ENCODE measurements around the gene WWP2.

Gene WWP2

DNA sequence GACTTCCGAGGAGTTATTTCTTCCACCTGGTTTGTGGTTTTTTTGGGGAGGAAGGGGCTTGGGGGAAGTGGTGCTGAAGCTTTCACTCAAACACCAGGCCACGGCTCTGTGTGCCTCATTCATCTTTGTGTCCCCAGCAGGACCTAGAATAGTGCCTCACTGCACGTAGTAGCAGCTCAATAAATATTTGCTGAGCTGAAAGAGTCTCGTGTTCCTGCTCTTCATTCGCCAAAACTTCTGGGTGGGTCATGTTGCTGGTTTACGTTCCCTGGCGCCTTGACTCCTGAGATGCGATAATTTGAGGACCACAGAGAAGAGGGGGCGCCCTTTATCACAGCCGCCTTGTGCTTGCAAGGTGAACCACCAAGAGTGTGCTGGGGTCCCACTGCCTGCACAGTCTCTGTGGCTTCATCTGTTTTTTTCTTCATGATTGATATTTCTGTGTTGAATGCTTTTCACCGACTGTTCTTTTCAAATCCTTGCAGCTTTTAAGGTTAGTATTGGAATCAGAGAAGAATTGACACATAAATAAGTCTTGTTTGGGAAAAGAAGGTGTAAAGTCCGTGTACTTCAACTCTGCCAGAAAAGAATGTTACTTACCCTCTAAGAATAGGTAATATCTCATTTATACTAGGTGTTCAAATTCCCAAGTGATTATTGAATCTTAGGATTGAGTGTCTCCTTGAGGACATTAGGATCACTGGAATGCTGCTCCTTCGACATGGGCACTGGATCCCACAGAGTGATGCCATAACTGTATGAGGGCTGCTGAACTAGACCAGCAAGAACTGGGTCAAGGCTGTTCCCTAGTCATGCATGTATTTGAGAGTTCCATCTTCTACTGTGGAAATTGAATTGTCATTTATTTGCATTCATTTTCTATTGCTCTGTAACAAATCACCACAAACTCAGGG, 96.3 kb downstream of the WWP2 start:
- no peak for DNase-seq (ENCODE audit: low read depth in 2 of 2)

DNA sequence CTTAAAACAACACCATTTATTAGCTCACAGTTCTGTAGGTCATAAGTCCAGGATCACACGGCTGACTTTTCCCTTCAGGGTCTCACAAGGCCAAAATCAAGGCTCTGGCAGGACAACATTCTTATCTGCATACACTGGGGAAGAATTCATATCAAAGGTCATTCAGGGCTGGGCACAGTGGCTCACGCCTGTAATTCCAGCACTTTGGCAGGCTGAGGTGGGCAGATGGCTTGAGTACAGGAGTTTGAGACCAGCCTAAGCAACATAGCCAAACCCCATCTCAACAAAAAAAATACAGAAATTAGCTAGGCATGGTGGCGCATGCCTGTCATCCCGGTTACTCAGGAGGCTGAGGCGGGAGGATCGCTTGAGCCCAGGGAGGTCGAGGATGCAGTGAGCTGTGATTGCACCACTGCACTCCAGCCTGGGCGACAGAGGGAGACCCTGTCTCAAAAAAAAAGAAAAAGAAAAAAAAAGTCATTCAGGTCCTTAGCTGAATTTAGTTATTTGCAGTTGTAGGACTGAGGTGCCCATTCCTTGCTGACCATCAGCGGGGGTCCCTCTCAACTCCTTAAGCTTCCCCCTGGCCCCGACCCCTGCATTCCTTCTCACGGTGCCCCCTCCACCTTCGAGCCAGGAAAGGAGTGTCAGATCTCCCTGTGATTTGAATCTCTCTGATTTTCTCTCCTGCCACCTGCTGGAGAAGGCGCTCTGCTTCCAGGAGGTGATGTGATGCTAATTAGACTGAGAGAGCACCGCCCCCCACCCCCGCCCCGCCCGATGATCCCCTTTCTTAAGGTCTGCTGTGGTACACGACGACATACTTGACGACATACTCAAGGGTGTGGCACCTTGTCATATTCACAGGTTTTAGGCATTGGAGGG, 97.2 kb downstream of the WWP2 start:
- no peak for DNase-seq (ENCODE audit: low read depth in 2 of 2)

DNA sequence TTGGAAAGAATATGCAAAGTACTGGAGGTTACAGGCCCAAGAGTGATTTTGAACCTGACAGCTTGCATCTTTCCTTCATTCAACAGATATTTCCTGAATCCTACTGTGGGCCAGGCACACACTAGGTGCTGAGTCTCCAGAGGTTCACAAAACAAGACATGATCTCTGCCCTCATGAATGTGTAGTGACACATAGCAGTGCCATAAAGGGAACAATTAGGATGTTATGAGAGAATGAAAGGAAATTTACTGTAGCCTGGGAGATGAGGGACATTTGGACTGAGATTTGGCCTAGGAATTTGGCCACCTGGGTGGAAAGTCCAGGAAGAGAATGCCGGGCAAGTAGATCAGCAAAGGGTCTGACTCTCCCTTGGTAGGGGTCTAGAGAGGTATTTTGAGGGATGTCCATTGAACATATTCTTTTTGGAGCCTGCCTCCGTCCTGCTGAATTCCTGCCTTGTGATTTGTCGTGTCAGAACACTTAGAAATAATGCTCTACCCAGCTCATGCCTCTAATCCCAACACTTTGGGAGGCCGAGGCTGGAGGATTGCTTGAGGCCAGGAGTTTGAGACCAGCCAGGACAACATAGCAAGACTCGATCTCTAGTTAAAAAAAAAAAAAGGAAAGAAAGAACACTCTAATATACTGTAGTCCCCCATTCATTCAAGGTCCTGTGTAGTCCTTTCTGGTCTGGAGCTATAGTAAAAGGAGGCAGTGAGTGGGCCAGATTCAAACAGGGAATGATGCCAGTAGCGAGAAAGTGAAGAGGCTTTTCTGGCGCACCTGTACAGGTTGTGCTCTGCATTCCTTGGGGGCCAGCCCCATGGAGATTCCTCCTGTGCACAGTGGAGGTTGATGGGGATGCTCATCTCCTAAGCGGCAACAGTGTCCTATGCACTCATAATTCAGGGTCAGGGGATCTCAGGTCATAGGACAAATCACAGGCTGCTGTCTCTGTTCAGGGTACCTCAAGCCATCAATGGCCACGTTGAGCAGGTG, 98.4 kb downstream of the WWP2 start:
- no peak for DNase-seq (ENCODE audit: low read depth in 2 of 2)

DNA sequence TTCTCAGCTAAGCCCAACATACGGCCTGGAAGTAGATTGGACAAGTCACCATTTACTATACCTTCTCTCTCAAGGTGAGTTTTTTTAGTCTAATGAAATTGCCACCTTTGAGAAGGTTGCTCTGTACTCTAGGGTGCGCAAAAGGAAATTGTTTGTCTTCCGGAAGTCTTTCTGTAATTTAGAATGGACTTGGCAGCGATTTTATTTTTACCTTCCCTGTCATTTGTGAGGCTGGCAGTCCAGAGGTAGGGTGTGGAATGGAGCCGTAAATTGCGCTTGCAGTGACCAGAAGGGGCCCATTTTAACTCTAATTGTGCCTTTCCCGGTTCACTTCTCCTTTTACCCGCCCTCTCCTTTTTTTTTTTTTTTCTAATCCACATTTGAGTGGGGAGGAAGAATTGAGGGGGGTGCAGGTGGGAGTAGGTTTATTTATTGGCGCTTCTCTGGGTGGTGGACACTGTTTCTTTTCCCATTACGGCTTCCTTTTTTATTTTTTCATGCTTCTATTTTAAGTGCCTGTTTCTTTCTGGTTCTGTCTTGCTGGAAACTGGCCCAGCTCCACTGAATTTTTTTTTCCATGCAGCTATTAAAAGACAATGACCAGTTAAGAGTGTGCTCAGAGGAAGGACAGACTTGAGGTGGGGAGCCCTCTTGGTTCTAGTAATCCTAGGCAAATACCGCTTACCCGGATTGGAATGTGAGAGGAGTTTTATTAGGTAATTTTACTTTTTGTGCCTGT, 99.3 kb downstream of the WWP2 start:
- no peak for DNase-seq (ENCODE audit: low read depth in 2 of 2)

DNA sequence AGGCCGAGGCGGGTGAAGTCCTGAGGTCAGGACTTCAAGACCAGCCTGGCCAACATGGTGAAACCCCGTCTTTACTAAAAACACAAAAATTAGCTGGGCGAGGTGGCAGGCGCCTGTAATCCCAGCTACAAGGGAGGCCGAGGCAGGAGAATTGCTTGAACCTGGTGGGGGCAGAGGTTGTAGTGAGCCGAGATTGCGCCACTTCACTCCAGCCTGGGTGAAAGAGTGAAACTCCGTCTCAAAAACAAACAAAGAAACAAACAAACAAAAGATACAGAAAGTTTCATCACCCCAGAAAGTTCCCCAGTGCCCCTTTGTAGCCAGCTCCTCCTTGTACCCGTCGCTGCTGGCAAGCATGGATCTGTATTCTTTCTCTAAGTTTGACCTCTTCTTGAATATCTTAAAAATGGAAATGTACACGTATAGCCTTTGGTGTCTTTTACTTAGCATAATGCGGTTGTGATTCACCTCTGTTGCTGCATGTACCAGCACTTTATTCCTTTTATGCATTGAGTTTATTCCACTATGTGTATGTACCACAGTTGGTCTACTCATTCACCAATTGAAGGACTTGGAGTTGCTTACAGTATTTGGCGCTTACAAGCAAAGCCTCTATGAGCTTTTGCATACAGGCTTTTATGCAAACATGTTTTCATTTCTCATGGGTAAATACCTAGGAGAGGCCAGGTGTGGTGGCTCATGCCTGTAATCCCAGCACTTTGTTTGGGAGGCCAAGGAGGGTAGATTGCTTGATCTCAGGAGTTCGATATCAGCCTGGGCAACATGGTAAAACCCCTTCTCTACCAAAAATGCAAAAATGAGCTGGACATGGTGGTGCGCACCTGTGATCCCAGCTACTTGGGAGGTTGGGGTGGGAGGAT, 101.5 kb downstream of the WWP2 start:
- DNase-seq (ENCODE audit: low read depth in 2 of 2), result no peak

DNA sequence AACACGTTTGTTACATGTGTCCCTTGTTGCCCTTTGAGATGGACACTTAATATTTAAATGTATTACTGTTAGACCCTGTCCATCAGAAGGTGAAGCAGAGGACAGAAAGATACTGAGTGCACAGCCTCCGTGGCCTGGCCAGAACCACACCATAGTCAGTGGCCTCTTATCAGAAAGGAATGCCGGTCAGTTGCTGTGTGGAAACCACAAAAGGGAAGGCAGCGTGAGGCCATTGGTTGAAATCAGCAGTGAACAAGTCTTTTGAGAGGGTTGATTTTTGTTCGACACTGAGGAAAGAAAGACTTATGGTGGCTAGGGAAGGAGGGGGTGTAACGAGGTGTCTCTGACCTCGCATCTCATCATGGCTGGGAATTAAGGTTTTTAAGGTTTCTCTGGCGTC, 103.6 kb downstream of the WWP2 start:
- no peak for DNase-seq (ENCODE audit: low read depth in 2 of 2)

DNA sequence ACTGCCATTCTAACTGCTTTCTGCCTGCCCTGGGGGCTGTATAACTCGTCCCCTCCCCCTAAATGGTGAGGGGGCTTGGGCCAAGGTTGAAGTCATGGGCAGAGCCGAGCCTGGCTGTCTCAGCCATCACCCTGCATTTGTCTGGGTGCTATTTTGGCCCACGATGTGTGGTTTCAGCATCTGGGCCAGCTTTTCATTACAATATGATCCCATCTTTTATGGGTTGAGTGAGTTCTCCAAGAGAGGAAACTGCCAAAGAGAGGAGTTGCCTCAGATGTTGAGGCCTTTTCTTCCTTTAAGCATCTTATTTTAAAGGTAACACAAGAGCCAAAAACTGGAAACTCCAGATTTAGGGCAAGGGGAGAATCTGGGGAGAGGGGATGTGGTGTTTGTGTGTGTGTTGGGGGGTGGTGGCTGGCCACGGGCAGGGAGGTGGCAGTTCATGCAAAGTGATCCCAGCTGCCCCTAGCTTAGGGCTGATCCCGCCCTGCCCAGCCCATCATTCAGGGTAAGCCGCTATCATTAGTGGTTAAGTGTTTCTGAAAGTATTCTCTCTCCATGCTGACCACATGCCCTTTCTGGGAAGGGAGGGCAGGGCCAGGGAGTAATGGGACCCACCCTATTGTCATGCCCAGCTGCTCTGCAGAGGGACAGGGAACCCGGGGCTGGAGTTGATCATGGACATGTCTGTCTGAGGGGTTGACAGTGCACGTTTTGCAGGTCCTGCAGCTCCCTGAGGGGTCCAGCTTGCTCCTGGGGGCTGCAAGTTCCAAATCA, 105.8 kb downstream of the WWP2 start:
- DNase-seq (ENCODE audit: low read depth in 2 of 2), result no peak

DNA sequence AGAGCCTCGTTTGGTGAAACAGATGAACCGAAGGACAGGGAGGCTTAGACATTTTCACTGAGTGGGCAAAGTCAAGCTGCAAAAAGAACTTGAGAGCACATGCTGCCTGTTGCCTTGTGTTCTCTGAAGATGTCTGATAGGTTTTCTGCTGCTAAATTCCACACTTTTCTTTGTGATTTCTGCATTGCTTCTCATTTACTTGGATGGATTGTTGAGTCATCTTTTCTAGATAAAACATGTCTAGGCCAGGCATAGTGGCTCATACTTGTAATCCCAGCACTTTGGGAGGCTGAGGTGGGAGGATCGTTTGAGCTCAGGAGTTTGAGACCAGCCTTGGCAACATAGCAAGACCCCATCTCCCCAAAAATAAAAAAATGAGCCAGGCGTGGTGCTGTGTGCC, 108.6 kb downstream of the WWP2 start:
- no peak for DNase-seq (ENCODE audit: low read depth in 2 of 2)

DNA sequence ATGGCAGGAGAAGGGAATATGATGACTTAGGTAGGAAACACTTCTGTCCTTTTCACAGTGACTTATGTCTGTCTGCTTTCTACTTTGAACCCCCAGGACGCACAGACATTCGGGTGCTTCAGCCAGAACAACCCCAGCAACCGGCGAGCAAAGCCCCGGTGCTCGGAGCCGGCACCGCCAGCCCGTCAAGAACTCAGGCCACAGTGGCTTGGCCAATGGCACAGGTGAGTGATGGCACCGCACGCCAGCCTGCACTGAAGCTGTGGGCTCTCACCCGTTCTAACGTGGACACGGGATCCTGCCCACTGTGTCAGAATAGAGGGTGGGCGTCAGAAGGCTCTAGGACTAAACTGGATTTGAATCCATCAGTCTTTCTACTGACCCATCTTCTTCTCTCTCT, 109.6 kb downstream of the WWP2 start:
- no peak for DNase-seq (ENCODE audit: low read depth in 2 of 2)

DNA sequence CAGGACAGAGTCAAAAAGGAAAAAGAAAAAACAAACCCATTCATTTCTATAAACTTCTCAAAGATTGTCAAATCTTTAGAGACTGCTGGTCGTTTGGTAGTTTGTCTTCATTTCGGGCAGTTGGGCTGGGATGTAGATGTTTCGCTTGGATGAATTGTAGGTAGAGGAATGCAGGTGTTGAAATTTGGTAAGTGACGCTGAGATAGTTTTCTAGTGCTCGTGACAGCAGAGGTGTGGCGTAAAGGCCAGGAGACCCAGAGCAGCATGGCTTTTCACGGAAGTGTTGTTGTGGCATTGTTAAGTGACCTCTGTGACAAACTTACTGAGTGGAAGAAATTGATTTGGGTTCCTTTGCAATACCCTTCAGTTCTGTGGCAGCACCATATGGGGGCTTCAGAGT, 110.8 kb downstream of the WWP2 start:
- DNase-seq (ENCODE audit: low read depth in 2 of 2), result no peak

DNA sequence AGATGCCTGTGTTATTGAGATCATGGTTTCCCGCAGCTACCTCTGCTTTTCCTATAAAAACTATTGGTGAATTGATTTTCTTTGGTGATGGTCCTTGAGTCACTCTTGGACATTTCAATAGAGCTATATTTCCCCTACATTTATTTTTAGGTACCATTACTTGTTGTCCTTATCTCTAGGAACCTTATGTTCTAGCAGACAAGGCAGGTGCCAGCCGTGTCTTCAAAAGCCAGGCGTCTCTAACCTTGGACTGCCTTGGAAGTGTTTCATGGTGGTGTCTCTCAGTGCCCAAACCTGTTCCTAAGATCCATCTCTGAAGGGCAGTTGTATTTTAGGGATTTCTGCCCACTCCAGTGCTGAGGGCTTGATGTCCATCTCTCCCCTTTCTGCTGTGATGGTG, 111.7 kb downstream of the WWP2 start:
- DNase-seq (ENCODE audit: low read depth in 2 of 2), result no peak

DNA sequence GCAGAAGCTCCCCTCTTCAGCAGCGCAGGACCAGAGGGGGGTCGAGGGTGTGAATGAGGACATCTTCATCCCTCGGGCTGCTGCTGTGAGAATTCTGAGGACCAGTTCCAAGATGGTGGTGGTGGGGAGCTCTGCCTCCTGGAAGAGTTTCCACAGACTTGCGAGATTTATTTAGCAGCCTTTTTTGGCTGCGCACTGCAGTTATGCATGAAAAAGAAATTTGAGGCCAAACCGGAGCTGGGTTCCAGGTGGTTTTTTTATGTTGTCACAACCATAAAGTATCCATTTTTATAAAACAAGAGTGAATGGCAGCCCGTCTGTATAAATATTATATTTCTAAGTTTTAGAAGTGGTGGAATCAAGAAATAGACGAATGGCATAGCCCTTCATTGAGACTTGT, 112.1 kb downstream of the WWP2 start:
- DNase-seq (ENCODE audit: low read depth in 2 of 2), result no peak

DNA sequence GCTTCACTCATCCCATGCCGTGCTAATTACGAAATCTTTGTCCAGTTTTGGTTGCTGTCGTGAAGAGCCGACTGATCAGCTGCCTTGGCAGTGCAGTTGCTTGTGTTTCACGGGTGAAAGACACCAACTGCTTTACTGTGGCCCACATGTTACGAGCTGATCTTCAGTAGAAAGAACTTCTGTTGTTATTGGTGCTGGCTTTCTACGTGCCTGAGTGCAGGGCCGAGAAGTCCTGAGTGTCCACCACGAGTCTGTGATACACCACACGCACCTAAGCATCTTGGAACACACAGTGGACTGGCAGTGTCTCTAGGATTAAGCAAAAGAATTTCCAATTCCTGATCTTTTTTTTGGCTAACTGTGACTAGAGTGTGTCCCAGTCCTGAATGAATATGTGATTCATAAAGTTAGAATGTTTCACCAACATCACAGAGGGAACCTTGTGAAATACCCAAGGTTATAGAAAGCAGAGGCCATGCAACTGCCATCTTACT, 118.6 kb downstream of the WWP2 start:
- DNase-seq (ENCODE audit: low read depth in 2 of 2), result no peak

DNA sequence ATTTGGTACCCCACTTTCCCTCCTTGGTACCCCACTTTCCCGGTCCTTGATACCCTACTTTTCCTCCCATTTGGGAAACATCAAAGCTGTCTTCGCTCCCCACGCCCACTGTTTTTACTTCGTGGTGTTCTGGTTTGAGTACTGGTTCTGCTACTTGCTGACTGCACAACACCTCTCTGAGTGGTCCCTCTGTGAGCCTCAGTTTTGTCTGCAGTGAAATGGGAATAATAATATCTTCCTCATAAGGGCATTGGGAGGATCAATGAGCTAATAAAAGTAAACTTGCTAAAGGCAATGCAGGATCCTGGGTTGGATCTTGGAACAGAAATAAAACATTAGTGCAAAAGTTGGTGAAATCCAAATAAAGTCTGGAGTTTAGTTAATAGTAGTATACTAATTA, 119.0 kb downstream of the WWP2 start:
- no peak for DNase-seq (ENCODE audit: low read depth in 2 of 2)

DNA sequence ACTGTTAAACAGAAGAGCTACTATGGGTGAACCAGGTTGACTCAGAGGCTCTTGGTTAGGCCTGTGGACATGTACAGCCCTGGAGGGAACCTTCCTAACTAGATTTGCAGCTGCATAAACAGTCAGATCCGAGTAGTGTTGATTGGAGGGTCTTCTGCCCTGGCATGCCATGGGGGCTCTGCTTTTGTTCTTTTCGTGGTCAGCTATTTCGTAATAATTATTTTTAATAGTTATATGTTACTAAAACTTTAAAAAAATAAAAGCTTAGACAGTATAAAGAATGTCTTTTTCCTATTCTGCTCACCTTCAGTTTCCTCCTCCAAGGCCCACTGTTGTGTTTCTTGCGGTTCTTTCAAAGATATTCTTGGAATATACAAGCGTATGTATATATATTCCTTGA, 121.6 kb downstream of the WWP2 start:
- DNase-seq (ENCODE audit: low read depth in 2 of 2), result no peak

DNA sequence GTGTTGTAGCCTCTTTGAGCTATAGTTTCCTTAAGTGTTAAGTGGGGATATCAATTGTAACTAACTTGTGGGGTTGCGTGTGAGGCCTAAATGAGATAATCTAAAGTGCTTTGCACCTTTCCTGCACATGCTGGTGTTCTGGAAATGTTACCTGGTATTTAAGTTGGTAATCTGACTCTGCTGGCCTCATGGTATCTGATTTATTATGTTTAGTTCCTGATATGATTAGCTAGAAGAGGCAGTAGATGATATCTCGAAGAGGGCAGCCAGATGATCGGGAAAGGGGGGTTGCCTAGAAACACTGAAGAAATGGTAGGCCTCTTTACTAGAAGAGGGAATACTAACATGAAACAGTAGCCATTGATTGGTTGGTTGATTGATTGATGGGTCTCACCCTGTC, 123.6 kb downstream of the WWP2 start:
- no peak for DNase-seq (ENCODE audit: low read depth in 2 of 2)

DNA sequence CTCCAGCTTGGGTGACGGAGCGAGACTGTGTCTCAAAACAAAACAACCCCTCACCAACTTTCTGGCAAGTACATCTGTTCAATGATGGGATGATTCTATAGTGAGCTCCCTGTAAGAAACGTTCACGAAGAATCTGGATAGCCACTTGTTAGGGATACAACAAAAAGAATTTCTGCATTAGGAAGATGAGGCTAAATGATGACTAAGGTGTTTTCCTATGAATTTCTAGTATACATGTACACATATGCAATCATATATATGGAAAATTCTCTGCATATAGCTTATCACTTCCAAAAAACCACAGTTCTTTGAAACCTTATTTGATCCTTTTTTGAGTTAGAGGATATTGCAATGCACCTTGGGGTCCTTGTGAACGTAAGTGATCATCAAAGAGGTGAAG, 124.6 kb downstream of the WWP2 start:
- DNase-seq (ENCODE audit: low read depth in 2 of 2), result no peak

DNA sequence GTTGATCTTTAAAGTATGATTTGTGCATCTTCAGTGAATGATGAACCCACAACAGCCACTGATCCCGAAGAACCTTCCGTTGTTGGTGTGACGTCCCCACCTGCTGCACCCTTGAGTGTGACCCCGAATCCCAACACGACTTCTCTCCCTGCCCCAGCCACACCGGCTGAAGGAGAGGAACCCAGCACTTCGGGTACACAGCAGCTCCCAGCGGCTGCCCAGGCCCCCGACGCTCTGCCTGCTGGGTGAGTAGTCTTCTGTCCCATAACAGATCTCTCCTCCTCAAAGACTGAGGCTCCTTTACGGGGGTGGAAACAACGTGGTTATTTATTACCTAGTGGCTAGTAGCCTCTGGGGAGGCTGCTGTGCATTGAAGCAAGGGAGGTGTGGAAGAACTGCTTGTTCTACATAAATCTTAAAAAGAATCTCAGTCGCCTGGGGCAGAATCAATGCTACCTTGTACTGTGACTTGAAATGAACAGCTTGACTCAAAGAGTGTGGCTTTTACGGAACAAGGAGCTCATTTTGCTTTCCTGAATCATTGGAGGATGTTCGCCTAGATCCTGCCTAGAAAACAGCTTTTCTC, 126.0 kb downstream of the WWP2 start:
- DNase-seq (ENCODE audit: low read depth in 2 of 2), result no peak
